Liver (tissue), 9 donors: Measurements from ENCODE around the gene ZNF408. TPM values are rescaled to one million over a fixed set of nuclear protein-coding genes. Genes with fewer than 3 reads are reported as not detected.
A peak's percentile ranks its signal among the peaks of the same experiment; 100 is the strongest.

ENCODE experiments used
- DNase-seq: peaks from one replicate; pipeline ENCODE4 v3.0.0-alpha.2; 2017; ENCODE audit warnings: low spot score
- H3K27ac ChIP-seq, 2 donors: one replicate each; pipeline ENCODE4 v1.7.0; 2013; ENCODE audit warnings: inconsistent platforms in 2 of 2, low read length in 2 of 2, control low read depth in 1 of 2, low read depth in 1 of 2, mild to moderate bottlenecking in 1 of 2
- H3K27me3 ChIP-seq, 4 donors: one replicate each; pipeline versions ENCODE4 v1.6.1 to v1.7.0; 2013; ENCODE audit warnings: low read length in 3 of 4, inconsistent platforms in 1 of 4, mild to moderate bottlenecking in 1 of 4, moderate library complexity in 1 of 4; ENCODE audit not compliant: control insufficient read depth in 4 of 4, insufficient read depth in 4 of 4
- H3K36me3 ChIP-seq, 4 donors: one replicate each; pipeline versions ENCODE4 v1.6.1 to v1.7.0; 2013; ENCODE audit warnings: low read length in 3 of 4, mild to moderate bottlenecking in 3 of 4, low read depth in 1 of 4, moderate library complexity in 1 of 4; ENCODE audit not compliant: control insufficient read depth in 4 of 4, insufficient read depth in 3 of 4
- H3K4me1 ChIP-seq, 4 donors: one replicate each; pipeline versions ENCODE4 v1.6.1 to v1.7.0; 2013; ENCODE audit warnings: low read length in 3 of 4, mild to moderate bottlenecking in 3 of 4, moderate library complexity in 1 of 4; ENCODE audit not compliant: control insufficient read depth in 4 of 4, insufficient read depth in 4 of 4
- H3K4me3 ChIP-seq, 3 donors: one replicate each; pipeline versions ENCODE4 v1.6.1 to v1.7.0; 2013; ENCODE audit warnings: low read length in 3 of 3, control low read depth in 1 of 3, low read depth in 1 of 3, mild to moderate bottlenecking in 1 of 3
- H3K9ac ChIP-seq, 2 donors: one replicate each; pipeline ENCODE4 v1.7.0; 2013; ENCODE audit warnings: low read length in 2 of 2, mild to moderate bottlenecking in 2 of 2, moderate library complexity in 2 of 2, control low read depth in 1 of 2, low read depth in 1 of 2
- H3K9me3 ChIP-seq, 4 donors: one replicate each; pipeline versions ENCODE4 v1.6.1 to v1.7.0; 2013; ENCODE audit warnings: low read length in 3 of 4; ENCODE audit not compliant: control insufficient read depth in 4 of 4
- ATF3 ChIP-seq: IDR thresholded peaks from 2 replicates; pipeline ENCODE4 v1.6.1; 2016; ENCODE audit warnings: antibody characterized with exemption
- CTCF ChIP-seq: fragments of 150-350 bp; IDR thresholded peaks from 2 replicates; pipeline ENCODE4 v1.5.1; 2017; ENCODE audit warnings: improper control_type of control experiment, low read depth, low read length; ENCODE audit not compliant: missing input control
- FOXA1 ChIP-seq: IDR thresholded peaks from 2 replicates; pipeline ENCODE4 v1.6.1; 2016; ENCODE audit warnings: antibody characterized with exemption
- FOXA2 ChIP-seq: IDR thresholded peaks from 2 replicates; pipeline ENCODE4 v1.6.1; 2016; ENCODE audit warnings: antibody characterized with exemption
- GABPA ChIP-seq, 2 donors: IDR thresholded peaks in 1 of 2; conservative IDR thresholded peaks in 1 of 2; 2 replicates each; pipeline ENCODE4 v1.6.1; 2016; ENCODE audit warnings: antibody characterized with exemption in 2 of 2, mild to moderate bottlenecking in 1 of 2, moderate library complexity in 1 of 2
- HNF4A ChIP-seq, 2 donors: conservative IDR thresholded peaks; 2 replicates each; pipeline ENCODE4 v1.6.1; 2016; ENCODE audit warnings: antibody characterized with exemption in 2 of 2, mild to moderate bottlenecking in 2 of 2
- HNF4G ChIP-seq: IDR thresholded peaks from 2 replicates; pipeline ENCODE4 v1.6.1; 2016; ENCODE audit warnings: antibody characterized with exemption
- RAD21 ChIP-seq, 2 donors: IDR thresholded peaks; 2 replicates each; pipeline ENCODE4 v1.6.1; 2016; ENCODE audit warnings: antibody characterized with exemption in 2 of 2, mild to moderate bottlenecking in 2 of 2
- RXRA ChIP-seq, 2 donors: IDR thresholded peaks; 2 replicates each; pipeline ENCODE4 v1.6.1; 2017 to 2018; ENCODE audit warnings: antibody characterized with exemption in 2 of 2, mild to moderate bottlenecking in 1 of 2
- SP1 ChIP-seq: IDR thresholded peaks from 2 replicates; pipeline ENCODE4 v1.6.1; 2018; ENCODE audit warnings: antibody characterized with exemption, mild to moderate bottlenecking
- YY1 ChIP-seq: IDR thresholded peaks from 2 replicates; pipeline ENCODE4 v1.6.1; 2016; ENCODE audit warnings: antibody characterized with exemption, mild to moderate bottlenecking
- WGBS: extraction: QIAGEN DNeasy Blood & Tissue Kit; methylation state at CpG from one replicate; pipeline ENCODE4 v1.1.7; 2013; 5-methylcytosine and 5-hydroxymethylcytosine counted together
- polyA plus RNA-seq, 2 donors: library from polyadenylated mRNA; stranded (reverse) in 1 of 2; unstranded in 1 of 2; fragments of 200-250 nt in 1 of 2; fragments of >200 nt in 1 of 2; fragmentation: Nextera tagmentation in 1 of 2; extraction: Ambion mirVana in 1 of 2; gene quantifications; one replicate each; pipeline versions ENCODE4 v1.2.1 to v1.2.3, GENCODE V29; 2013 to 2015
- total RNA-seq, 2 donors: library from RNA; depleted of rRNA; stranded (reverse); fragments of >200 nt; gene quantifications; one replicate each; pipeline ENCODE4 v1.2.3, GENCODE V29; 2014
- TF ChIP-seq, protein P1 (sequence below): IDR thresholded peaks from 2 replicates; pipeline ENCODE4 v1.6.1; 2016; ENCODE audit warnings: antibody characterized with exemption
- TF ChIP-seq, protein P2 (sequence below): IDR thresholded peaks from 2 replicates; pipeline ENCODE4 v1.6.1; 2016; ENCODE audit warnings: antibody characterized with exemption, mild to moderate bottlenecking
- TF ChIP-seq, protein P3 (sequence below): IDR thresholded peaks from 2 replicates; pipeline ENCODE4 v1.6.1; 2016; ENCODE audit warnings: antibody characterized with exemption
- donor health status: healthy.
- donor health status: healthy.
- donor health status: healthy.
- donor health status: healthy.
- donor health status: healthy.

The ZNF408 gene
- total and polyA plus RNA-seq, 4 donors: 3.4 to 8.4 (median 5.5) TPM

DNA sequence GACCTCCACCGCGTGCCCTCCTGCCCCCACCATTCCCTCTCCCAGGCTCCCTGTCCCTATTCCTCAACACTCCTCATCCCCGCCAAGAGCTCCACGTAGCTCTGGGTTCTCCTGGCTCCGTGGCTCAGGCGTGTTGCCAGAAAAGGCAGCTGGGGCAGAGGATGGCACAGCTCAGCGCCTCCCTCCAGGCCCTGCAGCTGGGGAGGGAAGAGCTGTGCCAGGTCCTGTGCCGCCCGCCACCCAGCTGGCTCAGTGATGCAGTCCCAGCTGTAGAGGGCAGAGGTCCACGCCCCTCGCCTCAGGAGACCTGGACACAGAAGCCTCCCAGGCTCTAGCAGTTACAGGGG is 4.6 kb upstream of the ZNF408 start:
- Histone ChIP-seq H3K27me3 (no peaks in the 10 kb centered on the region), H3K9ac (no peak overlapping the region), H3K27ac (peak overlapping the region; percentile 22 to 34), H3K4me1 (peaks cover 8 to 38% (median 25%) of the 10 kb centered on the region in 4 donors), H3K4me3 (no peak overlapping the region), H3K36me3 (peaks cover 17 to 38% (median 23%) of the 10 kb centered on the region in 4 donors), H3K9me3 (no peaks in the 10 kb centered on the region)
- 43% methylated on average over 11 of the region's 11 CpGs for WGBS
- TF ChIP-seq HNF4A (conservative IDR thresholded peaks at IDR 0.05): peak; percentile 24 to 38
- peak; percentile 16 for TF ChIP-seq SP1
- TF ChIP-seq RAD21 (IDR thresholded peaks at IDR 0.05): peak; percentile 27 to 60
- TF ChIP-seq RXRA (IDR thresholded peaks at IDR 0.05): peak; percentile 66 to 78
- TF ChIP-seq ATF3: no peak
- TF ChIP-seq, protein P1, sequence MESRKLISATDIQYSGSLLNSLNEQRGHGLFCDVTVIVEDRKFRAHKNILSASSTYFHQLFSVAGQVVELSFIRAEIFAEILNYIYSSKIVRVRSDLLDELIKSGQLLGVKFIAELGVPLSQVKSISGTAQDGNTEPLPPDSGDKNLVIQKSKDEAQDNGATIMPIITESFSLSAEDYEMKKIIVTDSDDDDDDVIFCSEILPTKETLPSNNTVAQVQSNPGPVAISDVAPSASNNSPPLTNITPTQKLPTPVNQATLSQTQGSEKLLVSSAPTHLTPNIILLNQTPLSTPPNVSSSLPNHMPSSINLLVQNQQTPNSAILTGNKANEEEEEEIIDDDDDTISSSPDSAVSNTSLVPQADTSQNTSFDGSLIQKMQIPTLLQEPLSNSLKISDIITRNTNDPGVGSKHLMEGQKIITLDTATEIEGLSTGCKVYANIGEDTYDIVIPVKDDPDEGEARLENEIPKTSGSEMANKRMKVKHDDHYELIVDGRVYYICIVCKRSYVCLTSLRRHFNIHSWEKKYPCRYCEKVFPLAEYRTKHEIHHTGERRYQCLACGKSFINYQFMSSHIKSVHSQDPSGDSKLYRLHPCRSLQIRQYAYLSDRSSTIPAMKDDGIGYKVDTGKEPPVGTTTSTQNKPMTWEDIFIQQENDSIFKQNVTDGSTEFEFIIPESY: no peak
- TF ChIP-seq GABPA (IDR thresholded peaks at IDR 0.05 in 1 of 2, conservative IDR thresholded peaks at IDR 0.05 in 1 of 2): peak in 1 of 2 donors; percentile 25
- DNase-seq: no peak

DNA sequence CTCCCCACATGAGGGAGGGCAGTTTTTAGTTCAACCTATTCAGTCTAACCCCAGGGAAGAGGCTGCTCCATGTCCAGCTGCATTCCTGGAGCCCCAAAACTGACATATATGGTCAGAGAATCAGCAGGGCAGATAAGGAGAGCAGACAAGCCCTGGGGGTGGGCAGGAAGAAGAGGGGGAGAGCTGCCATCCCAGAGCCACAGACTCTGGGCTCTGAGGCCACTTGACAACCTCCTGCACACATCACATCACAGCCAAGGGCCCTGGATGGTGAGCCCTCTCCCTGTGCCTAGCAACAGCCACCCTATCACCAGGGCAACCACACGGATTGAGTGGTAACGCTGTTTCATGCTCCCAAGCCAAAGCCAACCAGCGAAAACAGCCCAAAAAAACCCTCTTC is 3.5 kb upstream of the ZNF408 start:
- H3K27me3 ChIP-seq: no peaks in the 10 kb centered on the region
- H3K4me3 ChIP-seq: no peak overlapping the region
- peak overlapping the region; percentile 2 to 4 for H3K27ac ChIP-seq
- no peak overlapping the region for H3K9ac ChIP-seq
- H3K36me3 ChIP-seq: peaks cover 15 to 31% (median 19%) of the 10 kb centered on the region in 4 donors
- H3K9me3 ChIP-seq: no peaks in the 10 kb centered on the region
- peaks cover 8 to 48% (median 34%) of the 10 kb centered on the region in 4 donors for H3K4me1 ChIP-seq
- no peak for TF ChIP-seq GABPA (IDR thresholded peaks at IDR 0.05 in 1 of 2, conservative IDR thresholded peaks at IDR 0.05 in 1 of 2)
- TF ChIP-seq ATF3: no peak
- TF ChIP-seq, protein P2, sequence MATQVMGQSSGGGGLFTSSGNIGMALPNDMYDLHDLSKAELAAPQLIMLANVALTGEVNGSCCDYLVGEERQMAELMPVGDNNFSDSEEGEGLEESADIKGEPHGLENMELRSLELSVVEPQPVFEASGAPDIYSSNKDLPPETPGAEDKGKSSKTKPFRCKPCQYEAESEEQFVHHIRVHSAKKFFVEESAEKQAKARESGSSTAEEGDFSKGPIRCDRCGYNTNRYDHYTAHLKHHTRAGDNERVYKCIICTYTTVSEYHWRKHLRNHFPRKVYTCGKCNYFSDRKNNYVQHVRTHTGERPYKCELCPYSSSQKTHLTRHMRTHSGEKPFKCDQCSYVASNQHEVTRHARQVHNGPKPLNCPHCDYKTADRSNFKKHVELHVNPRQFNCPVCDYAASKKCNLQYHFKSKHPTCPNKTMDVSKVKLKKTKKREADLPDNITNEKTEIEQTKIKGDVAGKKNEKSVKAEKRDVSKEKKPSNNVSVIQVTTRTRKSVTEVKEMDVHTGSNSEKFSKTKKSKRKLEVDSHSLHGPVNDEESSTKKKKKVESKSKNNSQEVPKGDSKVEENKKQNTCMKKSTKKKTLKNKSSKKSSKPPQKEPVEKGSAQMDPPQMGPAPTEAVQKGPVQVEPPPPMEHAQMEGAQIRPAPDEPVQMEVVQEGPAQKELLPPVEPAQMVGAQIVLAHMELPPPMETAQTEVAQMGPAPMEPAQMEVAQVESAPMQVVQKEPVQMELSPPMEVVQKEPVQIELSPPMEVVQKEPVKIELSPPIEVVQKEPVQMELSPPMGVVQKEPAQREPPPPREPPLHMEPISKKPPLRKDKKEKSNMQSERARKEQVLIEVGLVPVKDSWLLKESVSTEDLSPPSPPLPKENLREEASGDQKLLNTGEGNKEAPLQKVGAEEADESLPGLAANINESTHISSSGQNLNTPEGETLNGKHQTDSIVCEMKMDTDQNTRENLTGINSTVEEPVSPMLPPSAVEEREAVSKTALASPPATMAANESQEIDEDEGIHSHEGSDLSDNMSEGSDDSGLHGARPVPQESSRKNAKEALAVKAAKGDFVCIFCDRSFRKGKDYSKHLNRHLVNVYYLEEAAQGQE: no peak
- no peak for TF ChIP-seq HNF4G
- TF ChIP-seq SP1: no peak
- TF ChIP-seq FOXA2: no peak
- no peak for TF ChIP-seq RAD21 (IDR thresholded peaks at IDR 0.05)
- no peak for TF ChIP-seq CTCF
- TF ChIP-seq, protein P1: no peak
- TF ChIP-seq, protein P3, sequence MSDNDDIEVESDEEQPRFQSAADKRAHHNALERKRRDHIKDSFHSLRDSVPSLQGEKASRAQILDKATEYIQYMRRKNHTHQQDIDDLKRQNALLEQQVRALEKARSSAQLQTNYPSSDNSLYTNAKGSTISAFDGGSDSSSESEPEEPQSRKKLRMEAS: no peak
- TF ChIP-seq FOXA1: no peak
- TF ChIP-seq YY1: no peak
- no peak for DNase-seq
- WGBS: 71% methylated on average over 3 of the region's 3 CpGs
